ENCODE measurements around the gene KRI1. TPM values are rescaled to one million over a fixed set of nuclear protein-coding genes. Genes with fewer than 3 reads are reported as not detected.
A peak's percentile ranks its signal among the peaks of the same experiment; 100 is the strongest.

KRI1 gene
- total RNA-seq = 10 to 100 TPM; 11.0 to 15.0 TPM
- long read RNA-seq, transcript KRI1-201 (19 exons, 3,023 nt) = major isoform, 19 of 21 reads
- long read RNA-seq, partial matches to known transcripts = 1 of 21 reads
- long read RNA-seq, other reads (novel, unspliced or antisense) = 0 of 21 reads

DNA sequence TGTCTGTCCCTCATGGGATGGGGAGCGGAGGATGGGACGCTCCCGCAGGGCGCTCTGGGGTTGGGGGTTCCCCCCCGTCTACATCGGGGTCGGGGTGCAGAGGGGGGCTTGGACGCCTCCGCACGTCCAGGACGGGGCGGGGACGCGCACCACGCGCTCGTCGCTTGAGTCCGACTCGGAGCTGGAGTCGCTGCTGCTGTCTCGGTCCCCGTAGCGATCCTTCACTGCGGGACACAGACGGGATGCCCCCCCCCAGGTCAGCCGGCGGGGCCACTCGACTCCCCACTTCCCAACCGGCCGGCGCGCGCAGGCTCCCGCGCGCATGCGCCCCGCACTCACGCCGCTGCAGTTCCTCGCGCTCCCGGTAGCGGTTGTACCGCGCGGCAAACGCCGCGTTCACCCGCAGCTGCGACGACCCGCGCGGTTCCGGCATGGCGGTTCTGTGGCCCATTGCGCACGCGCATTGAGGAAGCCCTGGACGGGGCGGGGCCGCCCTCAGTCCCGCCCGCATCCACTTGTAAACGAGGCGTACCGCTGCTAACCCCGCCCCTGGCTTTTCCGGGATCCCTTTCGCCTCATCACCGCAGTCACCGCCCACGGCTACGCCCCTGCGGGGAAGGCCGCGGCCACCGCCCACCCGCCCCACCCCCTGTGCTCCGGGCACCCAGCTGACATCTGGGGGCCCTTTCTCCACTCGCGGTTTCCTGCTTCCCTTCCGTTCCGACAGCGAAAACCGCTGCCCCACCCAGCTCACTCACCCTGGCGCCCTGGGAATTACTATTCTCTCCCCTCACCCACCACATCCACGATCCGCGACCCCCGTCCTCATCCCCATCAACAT lies at the start of gene KRI1:
Gene KRI1 (minus strand): TSS at position 444 of the 841 bp plus-strand sequence. CDS start 11 bp downstream, at position 433.
- intact Hi-C loops (cut with DNase I) = loop anchor here in 1 of 2 donors (10.0 kb wide), 1 partner anchor 61 kb away; the partner anchor contains the start of gene KEAP1
- peak; percentile 99 for DNase-seq
- ATAC-seq = peak; percentile 87 to 88

DNA sequence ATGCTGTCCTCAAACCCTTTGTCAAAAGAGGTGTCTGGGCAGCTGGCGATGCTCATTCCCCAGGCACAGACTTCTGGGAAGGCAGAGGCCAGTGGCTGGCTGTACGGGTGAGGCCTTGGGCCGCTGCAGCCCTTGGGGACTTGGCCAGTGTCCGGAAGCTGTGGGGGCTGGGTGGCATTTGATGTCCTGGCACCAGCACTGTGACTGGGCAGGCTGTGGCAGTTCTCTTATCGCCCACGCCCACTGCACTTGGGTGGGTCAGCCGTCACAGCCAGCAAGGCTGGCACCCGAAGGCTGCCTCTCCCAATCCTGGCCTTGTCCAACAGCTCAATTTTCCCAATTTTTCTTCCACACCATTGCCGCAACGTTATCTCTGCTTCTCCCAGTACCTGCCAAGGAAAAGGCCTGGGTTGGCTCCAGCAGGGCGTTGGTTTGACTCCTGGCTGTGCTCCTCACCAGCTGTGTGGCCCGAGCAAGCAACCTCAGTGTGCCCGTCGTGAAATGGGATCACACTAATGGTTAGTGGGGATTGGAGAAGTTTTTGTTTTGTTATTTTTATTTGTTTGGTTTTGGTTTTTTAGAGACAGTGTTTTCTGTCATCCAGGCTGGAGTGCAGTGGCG lies 46.8 kb upstream of the KRI1 start:
- peak; percentile 96 to 98 for ATAC-seq
- DNase-seq = peak; percentile 88
- intact Hi-C loops (cut with DNase I) = no loop called here

DNA sequence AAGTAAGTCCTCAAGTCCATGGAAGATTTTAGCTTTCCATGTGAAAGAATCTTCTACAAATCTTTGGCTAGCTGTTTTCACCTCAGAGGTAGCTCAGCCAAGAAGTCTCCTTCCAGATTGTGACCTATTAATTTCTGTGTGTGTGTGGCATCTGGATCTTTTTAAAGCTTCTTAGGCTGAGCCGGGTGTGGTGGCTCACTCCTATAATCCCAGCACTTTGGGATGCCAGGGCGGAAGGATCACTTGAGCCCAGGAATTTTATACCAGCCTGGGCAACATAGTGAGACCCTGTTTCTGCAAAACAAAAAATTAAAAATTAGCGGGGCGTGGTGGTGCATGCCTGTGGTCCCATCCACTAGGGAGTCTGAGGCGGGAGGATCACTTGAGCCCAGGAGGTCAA lies 46.1 kb upstream of the KRI1 start:
- intact Hi-C loops (cut with DNase I) = no loop called here
- DNase-seq (no peak), ATAC-seq (no peak)

DNA sequence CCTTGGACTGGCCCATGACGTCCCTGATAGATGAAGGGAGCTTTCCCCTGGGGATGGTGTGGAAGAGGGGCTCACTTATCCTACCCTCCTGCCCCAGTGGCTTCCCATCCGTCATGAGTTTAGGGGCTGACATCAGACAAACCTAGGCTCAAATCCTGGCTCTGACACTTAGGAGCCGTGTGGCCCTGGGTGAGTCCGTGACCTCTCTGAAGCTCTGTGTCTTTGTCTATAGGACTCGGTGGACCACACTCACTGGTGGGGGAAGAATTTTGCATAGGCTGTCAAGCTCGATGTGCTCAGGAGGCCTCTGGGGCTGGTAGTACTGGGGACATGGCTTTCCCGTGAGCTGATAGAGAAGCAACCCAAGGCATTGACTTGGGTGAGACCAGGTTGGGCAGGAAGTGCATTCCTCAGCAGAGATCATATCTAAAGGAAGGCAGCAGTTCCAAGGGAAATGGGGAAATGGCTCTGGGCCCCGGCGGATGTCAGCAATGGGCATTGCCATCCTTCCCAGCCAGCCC lies 38.7 kb upstream of the KRI1 start:
- DNase-seq (peak; percentile 52), ATAC-seq (no peak)
- intact Hi-C loops (cut with DNase I) = no loop called here

DNA sequence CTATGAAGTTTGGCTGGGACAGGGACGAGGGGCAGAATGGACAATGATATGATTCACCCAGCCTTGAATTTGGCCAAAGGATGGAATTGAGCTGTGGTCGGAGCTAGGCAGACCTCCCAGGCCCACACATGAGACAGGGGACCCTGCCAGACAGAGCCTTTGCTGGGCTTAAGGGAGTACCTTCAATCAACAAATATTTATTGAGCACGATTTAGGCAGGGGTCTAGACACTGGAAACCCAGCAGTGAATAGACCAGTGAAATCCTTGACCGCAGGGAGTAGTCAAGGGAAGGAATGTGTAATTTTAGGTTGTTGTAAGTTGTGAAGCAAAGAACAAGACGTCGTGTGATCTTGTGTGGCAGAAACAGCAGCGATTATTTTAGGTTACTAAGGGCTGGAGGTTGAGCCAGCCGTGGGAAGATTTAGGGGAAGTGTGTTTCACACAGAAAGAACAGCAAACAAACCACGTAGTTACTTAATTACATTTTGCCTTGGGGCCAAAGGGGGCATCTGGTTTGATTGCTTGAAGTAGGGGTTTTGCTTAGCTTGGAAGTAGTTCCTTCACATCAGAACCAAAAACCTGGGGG lies 38.2 kb upstream of the KRI1 start:
- no peak for DNase-seq
- no peak for ATAC-seq
- intact Hi-C loops (cut with DNase I) = no loop called here

DNA sequence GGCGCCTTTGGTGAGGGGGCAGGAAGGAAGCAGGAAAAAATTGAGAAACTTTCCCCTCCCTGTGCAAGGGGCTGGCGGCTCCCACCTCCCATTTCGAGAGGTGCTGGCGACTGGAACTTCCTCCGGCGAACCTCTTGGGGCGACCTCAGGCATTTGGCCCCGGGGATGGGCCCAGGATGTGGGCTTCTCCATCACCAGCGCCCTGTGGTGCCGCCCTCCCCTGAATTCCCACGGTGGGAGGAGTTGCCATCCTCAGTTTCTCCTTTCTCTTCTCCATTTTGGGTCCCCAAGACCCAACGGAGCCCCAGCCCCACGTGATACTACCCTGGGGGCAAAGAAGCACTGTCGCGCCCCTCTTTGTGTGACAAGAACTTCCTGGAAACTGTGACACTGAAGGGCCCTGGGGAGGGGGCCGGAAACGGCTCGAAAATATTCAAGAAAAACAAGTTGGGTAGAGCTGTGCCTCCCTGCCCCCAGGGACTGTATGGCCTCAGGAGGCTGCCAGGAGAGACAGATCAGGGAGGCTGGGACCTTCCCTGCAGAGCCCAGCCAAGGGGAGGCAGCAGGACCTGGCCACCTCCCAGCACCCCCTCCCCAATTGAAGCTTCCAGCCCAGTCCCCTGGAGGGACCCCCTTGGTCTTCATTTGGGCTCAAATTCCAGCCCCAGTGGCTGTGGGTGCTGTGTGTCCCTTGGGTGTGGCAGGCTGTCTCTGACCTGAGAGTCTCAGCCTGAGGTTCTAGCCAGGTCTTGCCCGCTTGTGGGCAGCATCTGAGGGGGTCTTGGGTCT lies 37.5 kb upstream of the KRI1 start:
- ATAC-seq = peak; percentile 31 to 37
- DNase-seq = peak; percentile 69
- intact Hi-C loops (cut with DNase I) = no loop called here

DNA sequence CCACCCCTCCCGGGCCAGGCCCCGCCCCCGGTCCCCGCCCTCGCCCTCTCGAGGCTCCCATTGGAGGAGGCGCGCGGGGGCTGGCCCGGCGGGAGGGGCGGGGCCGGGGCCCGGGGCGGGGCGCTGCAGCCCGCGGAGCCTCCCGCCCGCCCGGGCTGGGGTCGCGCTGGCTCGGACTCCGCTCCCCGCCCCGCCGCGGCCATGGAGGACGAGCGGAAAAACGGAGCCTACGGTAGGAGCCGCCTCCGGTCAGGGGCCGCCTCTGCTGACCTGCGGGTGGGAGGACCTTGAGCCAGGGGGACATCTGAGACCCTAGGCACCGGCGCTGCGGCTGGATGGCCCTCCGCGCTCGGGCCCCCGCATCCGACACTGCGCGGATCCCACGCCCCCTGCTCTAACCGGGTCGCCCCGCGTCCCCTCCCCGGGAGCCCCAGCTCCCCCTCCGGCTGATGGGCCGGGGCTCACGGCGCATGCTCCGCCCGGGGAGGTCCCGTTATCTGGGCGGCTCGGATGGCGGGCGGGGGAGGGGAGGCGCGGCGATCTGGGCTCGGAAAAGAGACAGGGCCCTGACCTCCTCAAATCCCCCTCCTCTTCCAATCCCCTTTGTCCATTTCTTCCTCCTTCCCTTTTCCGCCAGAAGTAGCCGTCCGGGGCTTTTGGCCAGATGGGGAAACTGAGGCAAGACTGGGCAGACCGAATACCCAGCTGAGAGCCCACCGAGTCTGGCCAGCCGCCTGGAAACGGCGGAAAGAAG lies 36.7 kb upstream of the KRI1 start:
- intact Hi-C loops (cut with DNase I) = no loop called here
- DNase-seq = peak; percentile 85
- ATAC-seq = peak; percentile 97 to 98

DNA sequence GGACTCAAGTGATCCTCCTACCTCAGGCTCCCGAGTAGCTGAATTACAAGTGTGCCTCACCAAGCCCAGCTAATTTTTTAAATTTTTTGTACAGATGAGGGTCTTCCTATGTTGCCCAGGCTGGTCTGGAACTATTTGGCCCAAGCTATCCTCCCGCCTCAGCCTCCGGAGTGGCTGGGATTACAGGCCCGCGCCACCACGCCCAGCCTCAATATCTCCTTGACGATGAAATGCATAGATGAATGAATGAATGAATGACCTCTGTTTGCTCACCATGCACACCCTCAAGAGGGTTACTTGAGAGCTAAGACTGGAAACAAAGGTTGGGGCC lies 36.2 kb upstream of the KRI1 start:
- intact Hi-C loops (cut with DNase I) = no loop called here
- ATAC-seq = no peak
- DNase-seq = no peak

DNA sequence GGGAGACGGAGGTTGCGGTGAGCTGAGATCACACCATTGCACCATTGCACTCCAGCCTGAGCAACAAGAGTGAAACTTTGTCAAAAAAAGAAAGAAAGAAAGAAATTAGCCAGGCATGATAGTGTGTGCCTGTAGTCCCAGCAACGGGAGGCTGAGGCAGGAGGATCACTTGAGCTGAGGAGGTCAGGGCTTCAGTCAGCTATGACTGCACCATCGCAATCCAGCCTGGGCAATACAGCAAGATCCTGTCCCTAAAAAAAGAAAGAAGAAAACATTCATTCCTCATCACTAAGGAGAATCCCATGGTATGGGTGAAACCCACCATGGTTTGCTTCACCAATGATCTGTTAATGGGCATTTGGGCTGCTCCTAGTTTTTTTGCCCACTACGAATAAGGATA lies 34.3 kb upstream of the KRI1 start:
- intact Hi-C loops (cut with DNase I) = no loop called here
- no peak for DNase-seq
- ATAC-seq = no peak

DNA sequence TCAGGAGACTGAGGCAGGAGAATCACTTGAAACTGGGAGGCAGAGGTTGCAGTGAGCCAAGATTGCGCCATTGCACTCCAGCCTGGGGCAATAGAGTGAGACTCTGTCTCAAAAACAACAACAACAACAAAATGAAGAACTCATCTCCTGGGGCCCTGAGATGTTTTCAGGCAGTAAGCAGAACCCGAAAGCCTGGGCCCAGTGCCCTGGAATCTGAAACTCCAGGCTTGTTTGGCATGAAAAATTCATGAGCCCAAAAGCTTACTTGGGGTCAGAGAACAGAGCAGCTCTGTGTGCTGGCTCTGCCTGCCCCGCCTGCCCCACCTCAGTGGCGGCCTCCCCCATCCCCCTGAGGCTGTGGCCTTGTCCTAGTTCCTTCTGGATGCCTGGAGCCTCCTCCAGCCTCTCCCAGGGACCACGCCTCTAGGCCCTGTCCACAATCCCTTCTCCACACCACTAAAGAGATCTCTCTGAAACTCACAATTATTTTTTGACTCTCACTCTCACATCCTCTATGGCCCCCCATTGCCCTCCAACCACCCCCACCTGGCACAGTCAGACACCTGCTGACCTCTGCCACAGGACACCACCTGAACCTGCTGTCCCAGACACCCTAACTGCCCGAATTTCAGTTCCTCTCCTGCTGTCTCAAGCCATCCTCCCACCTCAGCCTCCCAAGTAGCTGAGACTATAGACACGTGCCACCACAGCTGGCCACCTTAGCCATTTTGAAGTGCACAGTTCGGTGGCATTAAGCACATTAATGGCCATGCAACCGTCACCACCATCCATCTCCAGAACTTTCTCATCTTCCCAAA lies 28.2 kb upstream of the KRI1 start:
- intact Hi-C loops (cut with DNase I) = no loop called here
- ATAC-seq (peak; percentile 66 to 73), DNase-seq (no peak)

DNA sequence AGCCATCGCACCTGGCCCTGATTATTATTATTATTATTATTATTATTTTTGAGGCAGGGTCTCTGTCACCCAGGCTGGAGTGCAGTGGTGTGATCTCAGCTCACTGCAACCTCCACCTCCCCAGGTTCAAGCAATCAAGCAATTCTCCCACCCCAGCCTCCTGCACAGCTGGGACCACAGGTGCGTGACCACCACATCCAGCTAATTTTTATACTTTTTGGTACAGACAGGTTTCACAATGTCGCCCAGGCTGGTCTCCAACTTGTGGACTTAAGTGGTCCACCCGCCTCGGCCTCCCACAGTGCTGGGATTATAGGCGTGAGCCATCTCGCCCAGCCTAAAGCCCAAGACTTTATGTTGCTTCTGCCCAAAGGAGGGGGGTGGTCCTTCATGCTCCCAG lies 27.3 kb upstream of the KRI1 start:
- DNase-seq = no peak
- intact Hi-C loops (cut with DNase I) = no loop called here

DNA sequence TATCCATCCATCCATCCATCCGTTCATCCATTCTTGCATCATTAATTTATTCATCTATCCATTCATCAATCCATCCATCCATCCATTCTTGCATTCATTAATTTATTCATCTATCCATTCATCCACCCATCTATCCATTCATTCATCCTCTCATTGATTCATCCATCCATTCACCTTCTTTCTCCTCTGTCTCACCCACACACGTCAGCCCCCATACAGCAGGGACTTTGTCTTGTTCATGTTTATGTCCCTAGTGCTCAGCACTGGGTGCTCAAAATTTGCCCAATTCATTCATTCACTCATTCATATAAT lies 22.0 kb upstream of the KRI1 start:
- no peak for ATAC-seq
- DNase-seq = no peak
- intact Hi-C loops (cut with DNase I) = no loop called here

More for the DNA sequence above, 27.3 kb upstream of the KRI1 start:
- no peak for ATAC-seq

DNA sequence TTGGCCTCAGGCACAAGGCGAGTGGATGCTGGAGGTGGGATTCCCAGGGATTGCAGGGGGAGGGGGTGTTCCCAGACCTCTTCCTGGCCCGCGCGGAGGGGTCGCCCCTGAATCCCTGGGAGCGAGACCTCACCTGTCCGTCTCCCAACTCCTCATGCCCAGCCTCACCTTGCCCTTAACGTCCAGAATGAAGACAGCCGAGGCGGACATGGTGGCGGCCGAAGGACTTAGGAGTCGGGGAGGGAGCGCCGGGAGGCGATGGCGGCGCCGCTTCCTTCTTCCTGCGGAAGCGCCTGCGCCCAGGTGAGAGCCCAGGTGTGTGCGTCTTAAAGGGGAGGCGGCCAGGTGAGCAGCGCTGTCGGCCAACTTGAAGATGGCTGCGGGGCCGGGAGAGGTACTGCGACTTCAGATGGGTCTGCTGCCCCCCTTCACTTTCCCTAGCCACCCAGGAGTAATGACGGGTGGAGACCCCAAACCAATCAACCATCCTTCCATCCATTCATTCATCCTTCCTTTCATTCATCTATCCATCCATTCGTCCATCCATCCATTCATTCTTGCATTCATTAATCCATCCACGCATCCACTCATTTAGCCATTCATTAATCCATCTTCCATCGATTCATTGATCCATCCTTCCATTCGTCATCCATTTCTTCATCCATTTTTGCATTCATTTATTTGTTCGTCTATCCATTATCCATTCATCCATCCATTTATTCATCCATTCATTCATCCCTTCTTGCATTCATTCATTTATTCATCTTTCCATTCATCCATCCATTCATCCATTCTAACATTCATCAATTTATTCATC lies 21.4 kb upstream of the KRI1 start, which contains the start of gene AP1M2:
Gene AP1M2 (minus strand): TSS at position 291 of the 817 bp plus-strand sequence. CDS start 81 bp downstream, at position 210.
- ATAC-seq = no peak
- no peak for DNase-seq
- intact Hi-C loops (cut with DNase I) = no loop called here

DNA sequence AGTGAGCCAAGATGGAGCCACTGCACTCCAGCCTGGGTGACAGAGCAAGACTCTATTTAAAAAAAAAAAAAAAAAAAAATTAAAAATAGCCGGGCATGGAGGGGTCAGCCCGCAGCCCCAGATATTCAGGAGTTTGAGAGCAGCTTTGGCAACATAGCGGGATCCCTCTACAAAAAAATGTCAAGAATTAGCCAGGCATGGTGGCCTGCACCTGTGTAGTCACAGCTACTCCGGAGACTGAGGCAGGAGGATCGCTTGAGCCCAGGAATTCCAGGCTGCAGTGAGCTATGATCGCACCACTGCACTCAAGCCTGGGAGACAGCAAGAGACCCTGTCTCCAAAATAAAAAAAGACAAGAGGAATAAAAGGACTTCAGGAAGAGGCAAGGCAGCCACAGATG lies 20.6 kb upstream of the KRI1 start:
- intact Hi-C loops (cut with DNase I) = no loop called here
- DNase-seq (no peak), ATAC-seq (no peak)

DNA sequence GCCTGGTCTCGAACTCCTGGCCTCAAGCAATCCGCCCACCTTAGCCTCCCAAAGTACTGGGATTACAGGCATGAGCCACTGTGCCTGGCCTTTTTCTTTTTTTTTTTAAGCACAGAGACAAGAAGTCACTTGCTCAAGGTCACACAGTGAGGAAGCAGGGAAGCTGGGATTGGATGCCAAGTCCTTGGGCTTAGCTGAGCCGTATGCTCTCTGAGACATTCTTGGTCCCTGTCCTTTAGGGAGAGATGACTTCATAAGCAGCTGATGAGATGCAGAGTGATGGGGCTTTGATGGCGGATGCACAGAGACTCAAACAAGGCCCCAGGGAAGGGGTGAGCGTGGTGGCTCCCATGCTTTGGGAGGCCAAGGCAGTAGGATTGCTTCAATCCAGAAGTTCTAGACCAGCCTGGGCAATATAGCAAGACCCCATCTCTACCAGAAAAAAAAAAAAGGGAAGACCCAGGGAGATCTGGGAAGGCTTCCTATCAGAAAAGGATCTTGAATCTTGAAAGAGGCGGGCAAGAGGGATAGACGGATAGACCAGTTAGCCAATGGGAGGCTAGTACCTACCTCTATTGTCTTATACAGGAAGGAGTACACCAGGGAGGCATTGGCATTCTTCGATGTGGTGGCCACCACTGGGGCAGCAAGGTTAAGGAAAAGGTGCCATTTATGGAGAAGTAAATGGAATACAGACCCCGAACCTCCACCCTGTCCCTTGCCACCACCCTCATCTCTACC lies 17.4 kb upstream of the KRI1 start:
- DNase-seq (no peak), ATAC-seq (no peak)
- intact Hi-C loops (cut with DNase I) = loop anchor here (2.0 to 5.0 kb wide), 2 partner anchors 60 to 114 kb away; no protein-coding TSS in a partner anchor

DNA sequence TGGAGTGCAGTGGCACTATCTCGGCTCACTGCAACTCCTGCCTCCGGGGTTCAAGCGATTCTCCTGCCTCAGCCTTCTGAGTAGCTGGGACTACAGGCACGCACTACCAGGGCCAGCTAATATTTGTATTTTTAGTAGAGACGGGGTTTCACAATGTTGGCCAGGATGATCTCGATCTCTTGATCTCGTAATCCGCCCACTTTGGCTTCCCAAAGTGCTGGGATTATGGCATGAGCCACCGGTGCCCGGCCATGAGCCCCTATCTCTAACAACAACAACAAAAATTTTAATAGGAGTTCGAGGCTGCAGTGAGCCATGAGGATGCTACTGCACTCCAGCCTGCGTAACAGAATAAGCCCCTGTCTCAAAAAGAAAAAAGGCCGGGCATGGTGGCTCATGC lies 16.3 kb upstream of the KRI1 start:
- ATAC-seq (no peak), DNase-seq (no peak)
- intact Hi-C loops (cut with DNase I) = loop anchor here (2.0 to 5.0 kb wide), 2 partner anchors 61 to 115 kb away; no protein-coding TSS in a partner anchor

All from left cardiac atrium (tissue), 4 donors.